MG63 (cell line): ENCODE measurements around the gene GBF1. TPM values are rescaled to one million over a fixed set of nuclear protein-coding genes. Genes with fewer than 3 reads are reported as not detected.

Experiments used
- DNase-seq: peaks from one replicate; pipeline ENCODE4 v3.0.0-alpha.2; 2020
- H3K27me3 ChIP-seq: fragments of 250-450 bp; sonication (Bioruptor Pico); 2 replicates; pipeline ENCODE4 v1.5.1; 2020; ENCODE audit warnings: mild to moderate bottlenecking, moderate library complexity
- H3K36me3 ChIP-seq: fragments of 250-450 bp; sonication (Bioruptor Pico); 2 replicates; pipeline ENCODE4 v1.5.1; 2020; ENCODE audit warnings: mild to moderate bottlenecking, moderate library complexity
- H3K4me3 ChIP-seq: fragments of 250-450 bp; sonication (Bioruptor Pico); 2 replicates; pipeline ENCODE4 v1.5.1; 2020; ENCODE audit warnings: mild to moderate bottlenecking, moderate library complexity
- H3K9me3 ChIP-seq: fragments of 250-450 bp; sonication (Bioruptor Pico); 2 replicates; pipeline ENCODE4 v1.5.1; 2020; ENCODE audit warnings: mild to moderate bottlenecking, moderate library complexity
- total RNA-seq: library from RNA; depleted of rRNA; stranded (reverse); fragments of >200 nt; shearing (Covaris generic); gene quantifications from 2 replicates; pipeline ENCODE4 v1.2.3, GENCODE V29; 2014; ENCODE audit warnings: low replicate concordance

GBF1 gene
- total RNA-seq, 1 experiment from 2014 or later: 15.8 TPM

DNA sequence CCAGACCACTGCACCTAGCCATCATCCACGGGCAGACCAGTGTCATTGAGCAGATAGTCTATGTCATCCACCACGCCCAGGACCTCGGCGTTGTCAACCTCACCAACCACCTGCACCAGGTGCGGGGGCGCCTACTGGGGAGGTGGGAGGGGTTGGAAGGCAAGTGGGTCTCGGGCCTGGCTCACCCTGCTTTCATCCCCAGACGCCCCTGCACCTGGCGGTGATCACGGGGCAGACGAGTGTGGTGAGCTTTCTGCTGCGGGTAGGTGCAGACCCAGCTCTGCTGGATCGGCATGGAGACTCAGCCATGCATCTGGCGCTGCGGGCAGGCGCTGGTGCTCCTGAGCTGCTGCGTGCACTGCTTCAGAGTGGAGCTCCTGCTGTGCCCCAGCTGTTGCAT is 154.7 kb downstream of the GBF1 start:
- no peak for DNase-seq
- no peaks in the 10 kb centered on the region for H3K27me3 ChIP-seq
- peaks cover 25% of the 10 kb centered on the region for H3K36me3 ChIP-seq
- H3K4me3 ChIP-seq: no peak overlapping the region
- H3K9me3 ChIP-seq: no peaks in the 10 kb centered on the region

DNA sequence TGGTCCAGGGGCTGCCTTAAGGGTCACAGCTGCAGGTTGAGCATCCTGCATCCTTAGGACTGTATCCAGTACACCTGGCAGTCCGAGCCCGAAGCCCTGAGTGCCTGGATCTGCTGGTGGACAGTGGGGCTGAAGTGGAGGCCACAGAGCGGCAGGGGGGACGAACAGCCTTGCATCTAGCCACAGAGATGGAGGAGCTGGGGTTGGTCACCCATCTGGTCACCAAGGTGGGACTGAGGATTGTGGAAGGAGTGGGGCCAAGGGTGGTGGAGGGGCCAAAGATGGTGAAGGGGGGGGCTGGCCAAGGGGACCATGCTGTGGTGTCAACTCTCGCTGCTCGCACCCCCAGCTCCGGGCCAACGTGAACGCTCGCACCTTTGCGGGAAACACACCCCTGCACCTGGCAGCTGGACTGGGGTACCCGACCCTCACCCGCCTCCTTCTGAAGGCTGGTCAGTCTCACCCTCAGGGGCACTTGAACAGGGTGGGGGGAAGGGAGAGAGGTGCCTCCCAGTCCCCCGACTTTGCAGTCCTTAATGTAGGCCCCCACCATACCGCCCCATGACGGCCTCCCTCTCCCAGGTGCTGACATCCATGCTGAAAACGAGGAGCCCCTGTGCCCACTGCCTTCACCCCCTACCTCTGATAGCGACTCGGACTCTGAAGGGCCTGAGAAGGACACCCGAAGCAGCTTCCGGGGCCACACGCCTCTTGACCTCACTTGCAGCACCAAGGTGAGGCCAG is 155.4 kb downstream of the GBF1 start:
- Histone ChIP-seq H3K4me3 (no peak overlapping the region), H3K36me3 (peaks cover 25% of the 10 kb centered on the region), H3K9me3 (no peaks in the 10 kb centered on the region), H3K27me3 (no peaks in the 10 kb centered on the region)
- no peak for DNase-seq

DNA sequence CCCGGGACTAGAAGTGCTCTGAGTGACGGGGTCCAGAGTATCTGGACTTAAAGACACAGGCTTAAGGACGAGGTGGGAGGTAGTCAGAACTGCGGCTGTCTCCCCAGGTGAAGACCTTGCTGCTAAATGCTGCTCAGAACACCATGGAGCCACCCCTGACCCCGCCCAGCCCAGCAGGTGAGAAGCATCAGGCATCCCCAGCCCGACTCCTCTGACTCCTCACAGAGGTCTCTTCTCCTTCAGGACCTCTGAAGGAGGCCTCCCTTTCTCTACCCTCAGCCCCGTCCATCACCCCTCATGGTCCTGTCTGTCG is 156.0 kb downstream of the GBF1 start:
- Histone ChIP-seq H3K9me3 (no peaks in the 10 kb centered on the region), H3K27me3 (no peaks in the 10 kb centered on the region), H3K36me3 (peaks cover 25% of the 10 kb centered on the region), H3K4me3 (no peak overlapping the region)
- no peak for DNase-seq

- DNase-seq: peak; percentile 52
- H3K9me3 ChIP-seq: no peaks in the 10 kb centered on the region
- peaks cover 23% of the 10 kb centered on the region for H3K36me3 ChIP-seq
- H3K4me3 ChIP-seq: no peak overlapping the region
- H3K27me3 ChIP-seq: no peaks in the 10 kb centered on the region
Observed at GRCh38 chr10:102401735-102402511, 156.6 kb downstream of the GBF1 start.

DNA sequence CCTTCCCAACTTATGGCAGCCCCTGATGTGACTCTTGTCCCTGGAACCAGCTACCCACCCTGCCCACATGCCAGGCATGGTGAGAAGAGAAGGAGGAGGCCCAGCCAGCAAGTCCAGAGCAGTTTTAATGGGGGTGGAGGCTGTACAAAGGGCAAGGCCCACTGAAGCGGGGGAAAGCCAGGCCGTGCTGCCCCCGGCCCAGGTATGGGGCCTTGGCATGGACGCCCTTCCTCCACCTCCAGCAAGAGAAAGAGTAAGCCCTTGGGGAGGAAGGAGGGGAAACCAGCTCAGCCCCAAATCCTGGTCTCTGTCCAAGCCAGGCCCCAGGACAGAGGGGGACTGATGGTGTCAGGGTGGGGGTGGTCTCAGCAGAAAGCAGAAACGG is 157.2 kb downstream of the GBF1 start:
- H3K36me3 ChIP-seq: peaks cover 22% of the 10 kb centered on the region
- no peaks in the 10 kb centered on the region for H3K27me3 ChIP-seq
- no peaks in the 10 kb centered on the region for H3K9me3 ChIP-seq
- no peak overlapping the region for H3K4me3 ChIP-seq
- DNase-seq: no peak

- no peak for DNase-seq
- no peak overlapping the region for H3K4me3 ChIP-seq
- H3K9me3 ChIP-seq: no peaks in the 10 kb centered on the region
- peaks cover 16% of the 10 kb centered on the region for H3K36me3 ChIP-seq
- H3K27me3 ChIP-seq: no peaks in the 10 kb centered on the region
Observed at GRCh38 chr10:102403115-102403514, 157.8 kb downstream of the GBF1 start.

- Histone ChIP-seq H3K36me3 (peaks cover 9% of the 10 kb centered on the region), H3K4me3 (no peak overlapping the region), H3K9me3 (no peaks in the 10 kb centered on the region), H3K27me3 (peaks cover 8% of the 10 kb centered on the region)
- no peak for DNase-seq
Observed at GRCh38 chr10:102404361-102405107, 159.2 kb downstream of the GBF1 start.

DNA sequence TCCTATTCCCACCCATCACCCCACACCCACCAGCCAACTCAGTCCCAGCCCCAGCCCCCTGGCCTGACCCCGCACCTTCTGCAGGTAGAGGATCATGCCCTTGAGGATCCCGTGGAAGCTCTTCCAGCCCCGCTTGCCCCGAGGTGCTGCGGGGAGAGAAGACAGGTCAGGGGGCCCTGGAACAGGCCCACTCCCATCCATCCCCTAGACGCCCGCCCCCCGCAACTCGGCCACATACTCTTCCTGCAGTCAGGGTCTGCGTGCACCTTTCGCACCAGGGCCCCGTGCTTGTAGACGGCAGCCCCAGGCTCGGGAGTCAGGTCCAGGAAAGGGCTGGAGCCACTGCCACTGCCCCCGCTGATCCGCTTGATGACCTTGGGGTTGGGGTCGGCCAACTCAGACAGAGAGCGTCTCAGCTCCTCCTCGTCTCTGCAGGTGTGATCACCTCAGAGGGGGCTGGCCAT is 159.8 kb downstream of the GBF1 start:
- Histone ChIP-seq H3K36me3 (peaks cover 4% of the 10 kb centered on the region), H3K9me3 (no peaks in the 10 kb centered on the region)

GRCh38 chr10:102405632-102406031 is 160.3 kb downstream of the GBF1 start:
- DNase-seq: no peak
- Histone ChIP-seq H3K36me3 (no peaks in the 10 kb centered on the region; the same call in 1 of the 2 replicates), H3K4me3 (no peak overlapping the region), H3K9me3 (no peaks in the 10 kb centered on the region), H3K27me3 (peaks cover 17% of the 10 kb centered on the region)

More for the DNA sequence above, 159.8 kb downstream of the GBF1 start:
- peaks cover 12% of the 10 kb centered on the region for H3K27me3 ChIP-seq
- no peak overlapping the region for H3K4me3 ChIP-seq
- no peak for DNase-seq

- peaks cover 26% of the 10 kb centered on the region for H3K27me3 ChIP-seq
- no peaks in the 10 kb centered on the region for H3K9me3 ChIP-seq
- no peak for DNase-seq
- H3K4me3 ChIP-seq: no peak overlapping the region
- H3K36me3 ChIP-seq: no peaks in the 10 kb centered on the region; the same call in 1 of the 2 replicates
Observed at GRCh38 chr10:102406815-102407214, 161.5 kb downstream of the GBF1 start.

DNA sequence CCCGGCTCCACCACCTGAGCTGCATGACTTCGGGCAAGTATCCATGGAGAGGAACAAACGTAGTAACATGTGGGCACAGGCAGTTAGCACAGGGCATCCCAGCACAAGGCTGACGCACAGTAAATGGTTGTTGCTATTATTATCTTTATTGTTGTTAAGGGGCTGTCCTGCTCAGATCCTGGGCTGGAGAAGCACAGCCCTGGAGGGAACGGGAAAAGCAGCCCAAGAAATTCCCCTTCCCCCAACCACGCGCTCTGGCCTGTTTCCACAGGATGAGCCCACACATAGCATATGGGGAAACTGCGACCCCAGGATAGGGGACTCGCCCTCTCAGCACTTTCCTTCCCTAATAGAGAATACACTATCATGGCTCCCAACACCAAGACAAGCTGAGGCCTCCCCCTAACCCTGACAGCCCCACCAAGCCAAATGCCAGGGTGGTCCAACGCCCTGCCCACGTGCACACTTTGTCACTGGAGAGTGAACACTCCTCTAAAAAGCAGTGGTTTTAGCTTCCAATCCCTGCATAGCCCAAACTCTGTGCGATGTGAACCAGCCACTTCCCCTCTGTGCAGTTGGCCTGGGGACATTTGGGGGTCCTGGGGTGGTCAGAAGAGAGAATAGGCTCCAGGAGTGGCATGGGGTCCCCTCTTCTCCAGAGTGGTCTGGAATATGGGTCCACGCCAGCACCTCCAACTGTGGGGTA is 162.2 kb downstream of the GBF1 start:
- Histone ChIP-seq H3K36me3 (no peaks in the 10 kb centered on the region), H3K27me3 (peaks cover 30% of the 10 kb centered on the region), H3K4me3 (no peak overlapping the region), H3K9me3 (no peaks in the 10 kb centered on the region)
- no peak for DNase-seq

GRCh38 chr10:102408131-102408727 is 162.9 kb downstream of the GBF1 start:
- Histone ChIP-seq H3K27me3 (peaks cover 31% of the 10 kb centered on the region), H3K4me3 (no peak overlapping the region), H3K9me3 (no peaks in the 10 kb centered on the region), H3K36me3 (no peaks in the 10 kb centered on the region)
- DNase-seq: no peak

GRCh38 chr10:102408728-102409603 is 163.6 kb downstream of the GBF1 start:
- Histone ChIP-seq H3K27me3 (peaks cover 33% of the 10 kb centered on the region), H3K36me3 (no peaks in the 10 kb centered on the region), H3K9me3 (no peaks in the 10 kb centered on the region), H3K4me3 (no peak overlapping the region)
- no peak for DNase-seq

DNA sequence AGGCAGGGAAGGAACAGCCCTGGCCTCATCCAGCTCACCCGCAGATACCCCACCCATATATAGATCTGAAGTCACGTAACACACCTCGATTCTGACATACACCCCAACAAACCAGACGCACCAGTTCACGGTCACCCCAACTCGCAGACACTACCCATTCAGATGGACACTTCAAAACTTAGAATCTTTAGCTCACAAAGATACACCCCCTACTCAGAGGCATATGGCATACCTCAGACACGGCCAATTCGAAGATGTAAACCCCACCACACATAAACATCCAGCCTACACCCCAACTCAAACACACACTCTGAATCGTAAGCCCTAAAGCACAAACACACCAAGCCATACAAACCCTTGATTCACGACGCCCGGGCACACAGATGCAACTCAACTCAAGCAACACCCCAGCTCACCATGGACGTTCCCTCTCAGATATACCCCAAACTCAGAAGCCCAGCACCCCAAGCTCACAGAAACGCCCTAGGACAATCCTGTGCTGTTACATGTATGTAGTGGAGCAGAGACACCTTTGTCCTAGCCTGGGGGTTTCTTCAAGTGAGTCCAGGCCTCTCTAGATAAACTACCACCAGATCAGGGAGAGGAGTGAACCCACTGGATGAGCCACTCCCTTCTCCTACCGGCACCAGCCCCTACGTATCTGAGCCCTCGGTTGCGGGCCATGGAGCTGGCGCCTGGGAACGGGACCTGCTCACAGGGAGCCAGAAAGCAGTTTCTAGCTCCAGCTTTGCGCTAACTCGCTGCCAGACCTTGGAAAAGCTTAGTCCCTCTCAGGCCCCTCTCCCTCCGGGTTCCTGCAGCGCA is 164.5 kb downstream of the GBF1 start:
- Histone ChIP-seq H3K27me3 (peaks cover 33% of the 10 kb centered on the region), H3K9me3 (no peaks in the 10 kb centered on the region), H3K36me3 (no peaks in the 10 kb centered on the region), H3K4me3 (no peak overlapping the region)
- no peak for DNase-seq
